ENCODE results near the gene DEFB123.

Gene DEFB123

GRCh38 chr20:31488115-31488514, 47.7 kb downstream of the DEFB123 start:
- Histone ChIP-seq H3K4me1 (ENCODE audit: control insufficient read depth in 5 of 5, insufficient read depth in 5 of 5, low read length in 5 of 5) (peaks cover 0 to 27% (median 9%) of the 10 kb centered on the region in 5 donors), H3K9ac (ENCODE audit: low read length in 5 of 5) (no peak overlapping the region), H3K36me3 (ENCODE audit: control insufficient read depth in 5 of 5, insufficient read depth in 5 of 5, low read length in 5 of 5) (no peaks in the 10 kb centered on the region), H3K4me3 (ENCODE audit: low read depth in 1 of 5, low read length in 5 of 5) (no peak overlapping the region), H3K27me3 (ENCODE audit: control insufficient read depth in 5 of 5, insufficient read depth in 4 of 5, low read length in 5 of 5) (peaks cover 0 to 14% (median 6%) of the 10 kb centered on the region in 5 donors), H3K27ac (ENCODE audit: low read depth, low read length) (no peak overlapping the region), H3K9me3 (ENCODE audit: control insufficient read depth in 5 of 5, low read length in 5 of 5) (peaks cover 0 to 3% (median 0%) of the 10 kb centered on the region in 5 donors)

GRCh38 chr20:31489152-31489551, 48.7 kb downstream of the DEFB123 start:
- Histone ChIP-seq H3K27me3 (ENCODE audit: control insufficient read depth in 5 of 5, insufficient read depth in 4 of 5, low read length in 5 of 5) (peaks cover 0 to 12% (median 6%) of the 10 kb centered on the region in 5 donors), H3K9ac (ENCODE audit: low read length in 5 of 5) (no peak overlapping the region), H3K4me1 (ENCODE audit: control insufficient read depth in 5 of 5, insufficient read depth in 5 of 5, low read length in 5 of 5) (peaks cover 0 to 27% (median 9%) of the 10 kb centered on the region in 5 donors), H3K9me3 (ENCODE audit: control insufficient read depth in 5 of 5, low read length in 5 of 5) (peaks cover 0 to 2% (median 0%) of the 10 kb centered on the region in 5 donors), H3K27ac (ENCODE audit: low read depth, low read length) (no peak overlapping the region), H3K4me3 (ENCODE audit: low read depth in 1 of 5, low read length in 5 of 5) (no peak overlapping the region), H3K36me3 (ENCODE audit: control insufficient read depth in 5 of 5, insufficient read depth in 5 of 5, low read length in 5 of 5) (no peaks in the 10 kb centered on the region)

DNA sequence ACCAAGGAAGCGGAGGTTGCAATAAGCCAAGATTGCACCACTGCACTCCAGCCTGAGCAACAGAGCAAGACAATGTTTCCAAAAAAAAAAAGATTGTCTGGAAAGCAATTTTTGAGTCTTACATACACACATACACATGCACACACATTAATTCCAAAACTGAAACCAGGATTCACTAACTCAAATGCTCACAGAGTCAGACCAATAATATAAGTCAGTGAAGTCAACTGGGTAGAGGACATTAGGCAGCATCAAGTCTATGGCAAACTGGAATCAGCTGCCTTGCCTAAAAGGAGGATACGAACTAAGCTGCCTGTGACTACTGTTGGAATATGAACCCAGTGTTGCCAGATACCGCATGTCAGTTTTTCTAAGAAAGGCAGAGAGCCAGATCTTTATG, 50.3 kb downstream of the DEFB123 start:
- Histone ChIP-seq H3K9me3 (ENCODE audit: control insufficient read depth in 5 of 5, low read length in 5 of 5) (no peaks in the 10 kb centered on the region), H3K9ac (ENCODE audit: low read length in 5 of 5) (no peak overlapping the region), H3K4me1 (ENCODE audit: control insufficient read depth in 5 of 5, insufficient read depth in 5 of 5, low read length in 5 of 5) (peaks cover 0 to 23% (median 5%) of the 10 kb centered on the region in 5 donors), H3K36me3 (ENCODE audit: control insufficient read depth in 5 of 5, insufficient read depth in 5 of 5, low read length in 5 of 5) (no peaks in the 10 kb centered on the region), H3K27ac (ENCODE audit: low read depth, low read length) (no peak overlapping the region), H3K27me3 (ENCODE audit: control insufficient read depth in 5 of 5, insufficient read depth in 4 of 5, low read length in 5 of 5) (peaks cover 0 to 8% (median under 1%) of the 10 kb centered on the region in 5 donors), H3K4me3 (ENCODE audit: low read depth in 1 of 5, low read length in 5 of 5) (no peak overlapping the region)

DNA sequence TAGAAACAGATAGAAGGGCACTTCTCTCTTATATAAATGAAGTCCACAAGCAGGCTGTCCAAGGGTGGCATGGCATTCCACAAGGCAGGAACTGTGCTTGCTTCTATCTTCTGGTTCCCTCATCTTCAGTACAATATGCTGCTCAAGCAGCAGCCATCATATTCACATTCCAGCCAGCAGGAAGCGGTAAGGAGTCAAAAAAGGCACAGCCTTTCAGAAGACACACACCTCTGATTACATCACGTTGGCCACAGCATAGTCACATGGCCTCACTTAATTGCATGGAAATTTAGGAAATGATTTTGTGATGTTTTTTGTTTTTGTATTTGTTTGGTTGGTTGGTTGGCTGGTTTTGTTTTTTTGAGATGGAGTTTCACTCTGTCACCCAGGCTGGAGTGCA, 53.7 kb downstream of the DEFB123 start:
- H3K4me3 ChIP-seq (ENCODE audit: low read depth in 1 of 5, low read length in 5 of 5): no peak overlapping the region
- H3K9ac ChIP-seq (ENCODE audit: low read length in 5 of 5): no peak overlapping the region
- H3K27me3 ChIP-seq (ENCODE audit: control insufficient read depth in 5 of 5, insufficient read depth in 4 of 5, low read length in 5 of 5): no peaks in the 10 kb centered on the region
- no peaks in the 10 kb centered on the region for H3K9me3 ChIP-seq (ENCODE audit: control insufficient read depth in 5 of 5, low read length in 5 of 5)
- no peaks in the 10 kb centered on the region for H3K36me3 ChIP-seq (ENCODE audit: control insufficient read depth in 5 of 5, insufficient read depth in 5 of 5, low read length in 5 of 5)
- H3K4me1 ChIP-seq (ENCODE audit: control insufficient read depth in 5 of 5, insufficient read depth in 5 of 5, low read length in 5 of 5): peaks cover 9 to 29% (median 17%) of the 10 kb centered on the region in 5 donors
- H3K27ac ChIP-seq (ENCODE audit: low read depth, low read length): no peak overlapping the region

DNA sequence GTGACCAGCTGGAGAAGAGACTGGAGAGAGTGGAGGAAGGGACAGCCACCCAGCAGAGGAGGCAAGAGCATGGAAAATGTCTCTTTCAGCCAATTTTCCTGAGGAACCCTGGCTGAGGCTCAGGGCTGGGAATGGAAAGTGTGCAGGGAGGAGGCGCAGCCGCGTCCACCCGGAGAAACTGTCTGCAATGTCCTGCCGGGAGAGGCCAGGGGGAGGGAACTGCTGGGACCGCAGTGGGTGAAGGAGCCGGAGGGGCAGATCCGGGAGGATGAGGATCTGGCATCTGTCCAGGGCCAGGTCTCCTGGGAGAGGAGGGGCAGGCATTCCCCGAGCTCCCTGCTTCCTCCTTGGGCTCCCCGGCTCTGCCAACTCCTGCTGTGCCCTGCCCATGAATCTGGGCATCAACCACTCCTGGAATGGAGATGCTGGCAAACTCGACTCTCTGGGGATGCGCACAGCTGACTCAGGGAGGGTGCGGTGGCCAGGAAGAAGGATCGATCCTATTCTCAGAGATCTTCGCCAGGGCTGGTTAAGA, 56.4 kb downstream of the DEFB123 start:
- Histone ChIP-seq H3K27me3 (ENCODE audit: control insufficient read depth in 5 of 5, insufficient read depth in 4 of 5, low read length in 5 of 5) (no peaks in the 10 kb centered on the region), H3K9me3 (ENCODE audit: control insufficient read depth in 5 of 5, low read length in 5 of 5) (no peaks in the 10 kb centered on the region), H3K4me1 (ENCODE audit: control insufficient read depth in 5 of 5, insufficient read depth in 5 of 5, low read length in 5 of 5) (peaks cover 9 to 29% (median 17%) of the 10 kb centered on the region in 5 donors), H3K36me3 (ENCODE audit: control insufficient read depth in 5 of 5, insufficient read depth in 5 of 5, low read length in 5 of 5) (no peaks in the 10 kb centered on the region), H3K27ac (ENCODE audit: low read depth, low read length) (peak overlapping the region; percentile 33), H3K4me3 (ENCODE audit: low read depth in 1 of 5, low read length in 5 of 5) (peak overlapping the region; percentile 19 to 57 (median 28)), H3K9ac (ENCODE audit: low read length in 5 of 5) (peak overlapping the region in 1 of 5 donors; percentile 9)

DNA sequence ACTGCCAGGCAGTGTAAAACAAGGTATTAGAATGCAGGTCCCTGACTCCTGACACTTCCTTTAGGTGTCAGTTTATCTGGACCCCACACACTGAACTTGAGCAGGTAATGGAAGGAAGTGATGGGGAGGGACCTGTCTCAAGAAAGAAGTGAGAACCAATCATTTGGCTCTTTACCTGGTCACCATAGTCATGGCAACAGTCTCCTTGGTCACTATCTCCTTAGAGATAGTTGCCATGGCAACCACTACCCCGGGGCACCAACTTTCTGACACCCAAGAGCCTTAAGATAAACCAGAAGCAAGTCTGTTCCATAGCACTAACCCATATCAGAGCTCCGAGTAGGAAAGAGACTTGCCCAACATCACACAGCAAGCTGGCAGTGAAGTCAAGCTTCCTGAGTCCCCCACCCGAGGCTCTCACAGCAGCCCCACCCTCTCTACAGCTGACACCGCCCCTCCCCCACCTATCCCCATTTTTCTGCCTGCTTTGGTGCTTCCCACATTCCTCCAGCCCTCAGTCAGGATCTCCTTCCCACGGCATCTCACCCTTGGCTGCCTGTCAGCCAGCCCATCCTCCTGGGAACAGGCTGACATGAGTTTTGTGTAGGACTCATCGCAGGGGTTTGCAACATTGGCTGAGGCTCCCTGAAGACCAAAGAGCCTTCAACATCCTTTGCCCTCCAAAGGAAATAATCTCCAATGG, 57.6 kb downstream of the DEFB123 start:
- Histone ChIP-seq H3K27me3 (ENCODE audit: control insufficient read depth in 5 of 5, insufficient read depth in 4 of 5, low read length in 5 of 5) (no peaks in the 10 kb centered on the region), H3K9me3 (ENCODE audit: control insufficient read depth in 5 of 5, low read length in 5 of 5) (no peaks in the 10 kb centered on the region), H3K36me3 (ENCODE audit: control insufficient read depth in 5 of 5, insufficient read depth in 5 of 5, low read length in 5 of 5) (no peaks in the 10 kb centered on the region), H3K9ac (ENCODE audit: low read length in 5 of 5) (no peak overlapping the region), H3K27ac (ENCODE audit: low read depth, low read length) (no peak overlapping the region), H3K4me3 (ENCODE audit: low read depth in 1 of 5, low read length in 5 of 5) (no peak overlapping the region), H3K4me1 (ENCODE audit: control insufficient read depth in 5 of 5, insufficient read depth in 5 of 5, low read length in 5 of 5) (peaks cover 9 to 25% (median 18%) of the 10 kb centered on the region in 5 donors)

All from subcutaneous abdominal adipose tissue (tissue), 5 donors.